Measurements from ENCODE around the gene SLC25A3. TPM values are rescaled to one million over a fixed set of nuclear protein-coding genes. Genes with fewer than 3 reads are reported as not detected.

The SLC25A3 gene
- total RNA-seq (2011; cell fraction: chromatin; rRNA removed; ENCODE audit: low replicate concordance) = 311 and 511 TPM in 2 replicates
- total RNA-seq (2011; cell fraction: nucleolus; rRNA removed) = 257 and 270 TPM in 2 replicates
- total RNA-seq (2011; cell fraction: nucleoplasm; rRNA removed) = 338 and 415 TPM in 2 replicates
- total RNA-seq (2014; rRNA removed) = 450 and 515 TPM in 2 replicates
- total RNA-seq (2014; rRNA removed; fragmentation: Illumina TruSeq; extraction: Trizol) = 766 and 865 TPM in 2 replicates
- total RNA-seq (2015; rRNA removed; fragmentation: Illumina TruSeq; extraction: Trizol) = 498 and 500 TPM in 2 replicates
- total RNA-seq (2021) = 687 and 693 TPM in 2 replicates
- 405 and 419 TPM in 2 replicates for polyA plus RNA-seq (2011; rRNA removed)
- polyA plus RNA-seq (2011; cell fraction: cytosol; rRNA removed) = 556 and 768 TPM in 2 replicates
- 515 and 531 TPM in 2 replicates for polyA plus RNA-seq (2011; cell fraction: nucleus; rRNA removed)
- 638 and 684 TPM in 2 replicates for polyA plus RNA-seq (2012)
- 571 and 592 TPM in 2 replicates for polyA plus RNA-seq (2014; fragmentation: Illumina TruSeq; extraction: Trizol)
- 100 to 1,000 TPM; 264 to 309 TPM for polyA plus RNA-seq (2014; fragmentation: Nextera tagmentation; extraction: Ambion mirVana)
- 449 and 495 TPM in 2 replicates for polyA plus RNA-seq (2014; rRNA removed)
- polyA minus RNA-seq (2011; rRNA and poly(A)+ RNA removed) = 760 and 828 TPM in 2 replicates
- 379 and 409 TPM in 2 replicates for polyA minus RNA-seq (2011; cell fraction: cytosol; rRNA and poly(A)+ RNA removed)
- polyA minus RNA-seq (2011; cell fraction: nucleus; rRNA and poly(A)+ RNA removed) = 181 and 261 TPM in 2 replicates
- percentile 98 among the genes with signal in this experiment for Bru-seq, nascent RNA
- BruChase-seq, experiment 1, labeled RNA remaining after a 2-hour chase = percentile 99 among the genes with signal in this experiment
- percentile 99 among the genes with signal in this experiment for BruChase-seq, experiment 2, labeled RNA remaining after a 6-hour chase
- long read RNA-seq, experiment 1, full-length matches to known transcripts = 797 of 922 reads
- long read RNA-seq, experiment 1, partial matches to known transcripts = 103 of 922 reads
- long read RNA-seq, experiment 1, other reads (novel, unspliced or antisense) = 22 of 922 reads
- long read RNA-seq, experiment 2, full-length matches to known transcripts = 673 of 883 reads
- long read RNA-seq, experiment 2, partial matches to known transcripts = 83 of 883 reads
- long read RNA-seq, experiment 2, other reads (novel, unspliced or antisense) = 127 of 883 reads
- long read RNA-seq, experiment 3, full-length matches to known transcripts = 1,843 of 1,918 reads
- long read RNA-seq, experiment 3, partial matches to known transcripts = 31 of 1,918 reads
- long read RNA-seq, experiment 3, other reads (novel, unspliced or antisense) = 44 of 1,918 reads

DNA sequence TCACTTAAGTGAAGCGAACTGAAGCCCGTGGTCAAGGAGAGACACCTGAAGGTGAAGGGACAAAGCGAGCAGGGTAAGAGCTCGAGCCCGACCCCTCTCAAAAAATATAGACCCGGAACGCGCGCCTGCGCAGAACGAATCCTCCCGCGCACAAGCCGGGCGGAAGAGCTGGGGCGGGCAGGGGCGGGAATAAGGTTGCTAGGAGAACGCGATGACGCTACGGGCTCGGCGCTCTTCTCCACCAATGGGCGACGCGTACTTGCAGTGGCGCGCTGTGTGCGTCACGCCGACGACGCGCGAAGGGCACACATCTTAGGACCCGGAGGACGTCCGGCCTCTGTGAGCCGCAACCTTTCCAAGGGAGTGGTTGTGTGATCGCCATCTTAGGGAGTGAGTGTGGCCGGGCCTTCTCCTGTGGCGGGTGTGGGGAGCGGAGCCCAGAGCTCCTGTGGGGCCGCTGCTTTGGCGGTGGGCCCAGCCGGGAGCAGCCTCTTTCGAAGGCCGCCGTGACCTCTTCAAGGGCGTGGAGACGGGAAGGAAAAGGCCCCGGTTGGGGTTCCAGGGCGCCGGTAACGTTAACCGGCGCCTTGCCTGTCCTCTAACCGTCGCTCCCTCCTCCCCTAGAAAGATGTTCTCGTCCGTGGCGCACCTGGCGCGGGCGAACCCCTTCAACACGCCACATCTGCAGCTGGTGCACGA, at the start of gene SLC25A3:
Gene SLC25A3, plus strand, starts transcription at position 336 of the 699 bp plus-strand sequence. Its CDS starts 293 bp downstream, at position 629.
- in situ Hi-C loops (cut with MboI) (no loop called here), intact Hi-C loops (cut with micrococcal nuclease) (loop anchor here (1.0 to 5.0 kb wide), 5 partner anchors 21 to 76 kb away; partner anchors contain the start of genes APAF1 and TMPO)
- no peaks in the 10 kb centered on the region for H3K9me1 ChIP-seq (ENCODE audit: control insufficient read depth, insufficient read depth, low read length)
- ATAC-seq (peak; percentile 96), FAIRE-seq (peak; percentile 94), DNase-seq (ENCODE audit: extremely low read depth in 1 of 4, low spot score in 3 of 4) (peak; percentile 95 to 98 (median 96))
- H3K79me2 ChIP-seq (ENCODE audit: control insufficient read depth, insufficient read depth, low read length) = peaks cover 59% of the 10 kb centered on the region
- H3K27ac ChIP-seq (ENCODE audit: extremely low read depth, low read depth, low read length) = peak within 1 kb of the TSS; percentile 98
- under 1% methylated on average over 33 of the region's 67 CpGs for WGBS (ENCODE audit: insufficient coverage, low coverage, missing lambda C conversion rate)
- peaks cover 26% of the 10 kb centered on the region for H4K20me1 ChIP-seq (replicated peaks; ENCODE audit: control insufficient read depth, insufficient read depth, low read length)
- ChIA-PET CTCF (ENCODE audit: low intra/inter-chr PET ratio) (no interaction called here), POLR2A (interaction anchor here (0.6 to 7.2 kb wide), 27 partner anchors 8 to 405 kb away, joined by 3 to 96 read pairs (median 4); partner anchors contain the start of gene IKBIP)
- H3K9me3 ChIP-seq (replicated peaks; ENCODE audit: control insufficient read depth, insufficient read depth, low read depth, low read length) = no peaks in the 10 kb centered on the region
- peaks cover 16 to 18% of the 10 kb centered on the region in 2 experiments; a peak in 4 of 5 replicates for H3K4me1 ChIP-seq (replicated peaks in 1 of 2; ENCODE audit: control insufficient read depth in 2 of 2, insufficient read depth in 2 of 2, low read length in 2 of 2)
- peak within 1 kb of the TSS; percentile 92 for H3K4me2 ChIP-seq (ENCODE audit: insufficient read depth, low read length)
- peaks cover 47% of the 10 kb centered on the region for H3K36me3 ChIP-seq (ENCODE audit: control insufficient read depth, insufficient read depth, low read length)
- H2AFZ ChIP-seq (ENCODE audit: low read depth, low read length) = peak within 1 kb of the TSS; percentile 92
- H3K4me3 ChIP-seq = peak within 1 kb of the TSS; percentile 100
- no peaks in the 10 kb centered on the region for H3K27me3 ChIP-seq (ENCODE audit: control insufficient read depth in 2 of 2, insufficient read depth in 2 of 2, low read length in 2 of 2)
- BruUV-seq (replicated peaks) = no TSS peak
- peak within 1 kb of the TSS; percentile 99 for H3K9ac ChIP-seq (ENCODE audit: insufficient read depth in 1 of 2, low read depth in 2 of 2, low read length in 2 of 2)
- TF ChIP-seq HCFC1 (IDR thresholded peaks at IDR 0.05; ENCODE audit: low read depth, low read length) = peak; percentile 84
- TF ChIP-seq, protein P1, sequence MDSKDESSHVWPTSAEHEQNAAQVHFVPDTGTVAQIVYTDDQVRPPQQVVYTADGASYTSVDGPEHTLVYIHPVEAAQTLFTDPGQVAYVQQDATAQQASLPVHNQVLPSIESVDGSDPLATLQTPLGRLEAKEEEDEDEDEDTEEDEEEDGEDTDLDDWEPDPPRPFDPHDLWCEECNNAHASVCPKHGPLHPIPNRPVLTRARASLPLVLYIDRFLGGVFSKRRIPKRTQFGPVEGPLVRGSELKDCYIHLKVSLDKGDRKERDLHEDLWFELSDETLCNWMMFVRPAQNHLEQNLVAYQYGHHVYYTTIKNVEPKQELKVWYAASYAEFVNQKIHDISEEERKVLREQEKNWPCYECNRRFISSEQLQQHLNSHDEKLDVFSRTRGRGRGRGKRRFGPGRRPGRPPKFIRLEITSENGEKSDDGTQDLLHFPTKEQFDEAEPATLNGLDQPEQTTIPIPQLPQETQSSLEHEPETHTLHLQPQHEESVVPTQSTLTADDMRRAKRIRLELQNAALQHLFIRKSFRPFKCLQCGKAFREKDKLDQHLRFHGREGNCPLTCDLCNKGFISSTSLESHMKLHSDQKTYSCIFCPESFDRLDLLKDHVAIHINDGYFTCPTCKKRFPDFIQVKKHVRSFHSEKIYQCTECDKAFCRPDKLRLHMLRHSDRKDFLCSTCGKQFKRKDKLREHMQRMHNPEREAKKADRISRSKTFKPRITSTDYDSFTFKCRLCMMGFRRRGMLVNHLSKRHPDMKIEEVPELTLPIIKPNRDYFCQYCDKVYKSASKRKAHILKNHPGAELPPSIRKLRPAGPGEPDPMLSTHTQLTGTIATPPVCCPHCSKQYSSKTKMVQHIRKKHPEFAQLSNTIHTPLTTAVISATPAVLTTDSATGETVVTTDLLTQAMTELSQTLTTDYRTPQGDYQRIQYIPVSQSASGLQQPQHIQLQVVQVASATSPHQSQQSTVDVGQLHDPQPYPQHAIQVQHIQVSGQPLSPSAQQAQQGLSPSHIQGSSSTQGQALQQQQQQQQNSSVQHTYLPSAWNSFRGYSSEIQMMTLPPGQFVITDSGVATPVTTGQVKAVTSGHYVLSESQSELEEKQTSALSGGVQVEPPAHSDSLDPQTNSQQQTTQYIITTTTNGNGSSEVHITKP (IDR thresholded peaks at IDR 0.05; ENCODE audit: partially characterized antibody) = peak; percentile 28
- TF ChIP-seq CHD1 (IDR thresholded peaks at IDR 0.05; ENCODE audit: low read length) = no peak
- no peak for TF ChIP-seq MAFF (IDR thresholded peaks at IDR 0.05; ENCODE audit: low read length)
- no peak for TF ChIP-seq ZNF584 (CRISPR knock-in tag; IDR thresholded peaks at IDR 0.05; ENCODE audit: low read depth)
- TF ChIP-seq, protein P2, sequence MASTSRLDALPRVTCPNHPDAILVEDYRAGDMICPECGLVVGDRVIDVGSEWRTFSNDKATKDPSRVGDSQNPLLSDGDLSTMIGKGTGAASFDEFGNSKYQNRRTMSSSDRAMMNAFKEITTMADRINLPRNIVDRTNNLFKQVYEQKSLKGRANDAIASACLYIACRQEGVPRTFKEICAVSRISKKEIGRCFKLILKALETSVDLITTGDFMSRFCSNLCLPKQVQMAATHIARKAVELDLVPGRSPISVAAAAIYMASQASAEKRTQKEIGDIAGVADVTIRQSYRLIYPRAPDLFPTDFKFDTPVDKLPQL (IDR thresholded peaks at IDR 0.05; ENCODE audit: extremely low read depth, insufficient read length) = peak; percentile 57
- TF ChIP-seq ZBTB17 (CRISPR knock-in tag; IDR thresholded peaks at IDR 0.05) = no peak
- TF ChIP-seq, protein P3, sequence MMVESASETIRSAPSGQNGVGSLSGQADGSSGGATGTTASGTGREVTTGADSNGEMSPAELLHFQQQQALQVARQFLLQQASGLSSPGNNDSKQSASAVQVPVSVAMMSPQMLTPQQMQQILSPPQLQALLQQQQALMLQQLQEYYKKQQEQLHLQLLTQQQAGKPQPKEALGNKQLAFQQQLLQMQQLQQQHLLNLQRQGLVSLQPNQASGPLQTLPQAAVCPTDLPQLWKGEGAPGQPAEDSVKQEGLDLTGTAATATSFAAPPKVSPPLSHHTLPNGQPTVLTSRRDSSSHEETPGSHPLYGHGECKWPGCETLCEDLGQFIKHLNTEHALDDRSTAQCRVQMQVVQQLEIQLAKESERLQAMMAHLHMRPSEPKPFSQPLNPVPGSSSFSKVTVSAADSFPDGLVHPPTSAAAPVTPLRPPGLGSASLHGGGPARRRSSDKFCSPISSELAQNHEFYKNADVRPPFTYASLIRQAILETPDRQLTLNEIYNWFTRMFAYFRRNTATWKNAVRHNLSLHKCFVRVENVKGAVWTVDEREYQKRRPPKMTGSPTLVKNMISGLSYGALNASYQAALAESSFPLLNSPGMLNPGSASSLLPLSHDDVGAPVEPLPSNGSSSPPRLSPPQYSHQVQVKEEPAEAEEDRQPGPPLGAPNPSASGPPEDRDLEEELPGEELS (CRISPR knock-in tag; IDR thresholded peaks at IDR 0.05; ENCODE audit: borderline replicate concordance) = no peak
- no peak for TF ChIP-seq NFIX (CRISPR knock-in tag; IDR thresholded peaks at IDR 0.05; ENCODE audit: low read depth)

Measured in K562 (cell line).